NCI-H1092 treated with DMSO at 0.1 percent for 48 hours (cell line): Measurements from ENCODE around the gene TRIO.
"Not testable (repeated sequence)": the region's sequence is repeated elsewhere in the genome, so short reads cannot be mapped to it uniquely, and the experiment has no call there.

Experiments used
- DNase-seq: peaks from one replicate; lab custom pipeline; 2025; lab: John Stamatoyannopoulos, UW

Gene TRIO

GRCh38 chr5:14142827-14143545 lies at the start of gene TRIO:
TRIO (plus strand) TSS chr5:14143342; CDS start chr5:14143726, 384 bp downstream.
- peak; percentile 93 for DNase-seq

GRCh38 chr5:14097380-14097779 lies 45.8 kb upstream of the TRIO start:
- DNase-seq, result not testable (repeated sequence)

- DNase-seq, result no peak
These were observed 45.1 kb upstream of the TRIO start for GRCh38 chr5:14097998-14098471.

DNA sequence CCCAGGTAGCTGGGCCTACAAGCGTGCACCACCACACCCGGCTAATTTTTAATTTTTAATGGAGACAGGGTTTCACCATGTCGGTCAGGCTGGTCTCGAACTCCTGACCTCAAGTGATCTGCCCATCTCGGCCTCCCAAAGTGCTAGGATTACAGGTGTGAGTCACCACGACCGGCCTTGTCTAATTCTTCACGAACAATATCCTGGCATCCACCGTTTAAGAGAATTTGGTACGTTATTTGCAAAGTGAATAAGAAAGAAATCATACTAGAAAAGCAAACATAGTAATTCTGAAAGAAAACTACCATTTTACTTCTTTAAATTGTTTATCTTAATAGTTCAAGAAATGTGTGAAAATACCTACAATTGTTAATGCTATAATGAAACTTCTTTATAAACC lies 42.9 kb upstream of the TRIO start:
- DNase-seq, result no peak

DNA sequence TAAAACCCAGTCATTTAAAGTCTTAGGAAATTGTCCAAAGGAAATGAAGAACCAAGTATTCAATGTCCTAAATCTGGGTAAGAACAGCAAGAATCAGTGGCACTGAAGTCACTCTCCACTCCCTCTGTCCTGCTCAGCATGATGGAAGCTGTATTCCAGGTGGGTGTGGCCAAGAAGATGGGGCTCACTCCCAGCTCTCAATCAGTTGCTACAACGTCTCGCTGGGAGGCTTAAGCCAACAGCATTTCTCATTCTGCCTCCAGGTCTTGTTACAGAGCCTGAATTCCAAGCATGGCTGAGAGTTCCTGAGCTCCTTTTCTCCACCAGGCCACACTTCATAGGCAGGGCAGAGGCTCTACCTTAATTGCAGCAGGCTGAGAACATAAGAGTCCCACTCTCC lies 41.2 kb upstream of the TRIO start:
- DNase-seq, result no peak

DNA sequence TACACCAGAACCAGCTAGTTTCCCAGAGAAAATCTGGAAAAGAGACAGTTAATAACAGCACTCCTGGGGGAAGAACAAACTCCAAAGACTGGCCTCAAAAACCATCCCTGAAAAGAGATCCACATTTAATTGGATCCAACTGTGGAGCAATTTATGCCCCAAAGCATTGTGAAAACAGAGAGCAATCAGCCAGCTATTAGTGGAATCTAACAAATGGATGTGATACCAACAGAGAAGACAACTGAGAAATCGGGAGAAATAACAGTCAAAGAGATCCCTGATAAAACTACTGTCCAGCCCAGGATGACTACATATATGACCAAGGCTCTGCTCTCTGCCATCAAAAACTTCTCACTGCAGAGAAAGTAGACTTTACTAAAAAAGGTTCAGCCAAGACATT lies 40.5 kb upstream of the TRIO start:
- no peak for DNase-seq

- DNase-seq, result peak; percentile 11
These were observed 37.3 kb upstream of the TRIO start for GRCh38 chr5:14105718-14106410.

- no peak for DNase-seq
These were observed 35.6 kb upstream of the TRIO start for GRCh38 chr5:14107536-14107935.

GRCh38 chr5:14108170-14108996 lies 34.8 kb upstream of the TRIO start:
- peak; percentile 57 for DNase-seq

DNA sequence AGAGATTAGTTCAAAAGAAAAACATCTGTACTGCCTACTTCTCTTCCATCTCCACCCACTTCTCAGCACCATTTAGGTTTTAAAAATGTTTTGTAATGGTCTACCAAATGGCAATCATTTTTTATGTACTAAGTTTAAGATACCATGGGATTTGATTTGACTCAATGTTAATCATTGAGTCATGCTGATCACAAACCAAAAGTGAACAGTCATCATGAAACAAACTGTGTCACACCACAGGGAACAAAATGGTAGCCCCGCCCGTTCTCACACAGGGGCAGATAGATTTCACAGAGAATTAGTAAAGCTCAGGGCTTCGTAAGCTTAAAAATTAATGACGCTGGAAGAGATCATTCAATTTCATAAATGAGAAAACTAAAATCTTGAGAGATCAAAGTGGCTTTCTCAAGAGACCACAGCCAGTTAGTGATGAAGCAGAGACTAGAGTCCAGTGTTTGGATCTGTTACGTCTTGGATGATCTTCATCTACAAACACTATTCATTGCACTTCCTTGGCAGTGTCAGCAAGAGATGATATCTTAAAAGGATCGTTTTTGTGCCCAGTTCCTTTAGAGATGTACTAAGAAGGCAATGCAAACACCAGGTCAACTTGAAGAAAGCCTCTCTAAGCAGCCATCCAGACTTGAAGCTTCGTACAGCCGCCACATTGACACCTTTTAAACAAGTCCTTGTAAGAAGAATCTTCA lies 33.9 kb upstream of the TRIO start:
- DNase-seq, result no peak

DNA sequence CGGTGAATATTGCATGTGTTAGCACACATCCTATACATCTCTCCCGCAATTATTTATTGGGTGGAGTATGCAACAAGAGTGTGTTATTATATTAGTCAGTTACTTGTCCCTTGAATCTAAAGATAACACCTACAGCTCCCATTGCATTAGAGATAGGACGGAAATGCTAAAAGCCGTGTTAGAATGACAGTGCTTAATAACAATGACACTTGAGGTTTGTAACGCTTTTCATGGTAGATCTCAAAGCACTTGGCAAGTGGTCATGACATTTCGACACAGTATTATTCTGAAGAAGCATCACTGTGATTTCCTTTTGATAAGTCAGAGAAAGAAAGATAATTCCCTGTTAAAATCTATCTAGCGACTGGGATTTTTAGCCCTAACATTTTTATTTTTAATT lies 33.4 kb upstream of the TRIO start:
- no peak for DNase-seq

DNA sequence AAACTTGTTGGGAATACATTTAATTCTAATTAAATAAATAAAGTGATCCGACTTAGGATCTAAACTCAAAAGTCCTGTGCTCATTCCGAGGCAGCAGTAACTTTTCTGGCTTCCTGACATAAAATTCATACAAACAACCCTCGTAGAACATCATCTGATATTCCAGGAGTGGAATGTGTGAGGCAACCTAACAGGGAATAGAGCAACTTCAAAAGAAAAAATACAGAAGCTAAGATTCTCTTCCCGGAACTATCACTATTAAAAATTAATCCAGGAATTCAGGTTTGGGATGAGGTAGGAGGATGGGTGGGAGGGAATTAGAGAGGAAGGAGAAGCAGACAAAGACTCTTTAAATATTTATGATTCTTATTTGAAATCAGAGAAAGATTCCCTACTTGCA lies 32.9 kb upstream of the TRIO start:
- no peak for DNase-seq

GRCh38 chr5:14110680-14111079 lies 32.5 kb upstream of the TRIO start:
- no peak for DNase-seq

DNA sequence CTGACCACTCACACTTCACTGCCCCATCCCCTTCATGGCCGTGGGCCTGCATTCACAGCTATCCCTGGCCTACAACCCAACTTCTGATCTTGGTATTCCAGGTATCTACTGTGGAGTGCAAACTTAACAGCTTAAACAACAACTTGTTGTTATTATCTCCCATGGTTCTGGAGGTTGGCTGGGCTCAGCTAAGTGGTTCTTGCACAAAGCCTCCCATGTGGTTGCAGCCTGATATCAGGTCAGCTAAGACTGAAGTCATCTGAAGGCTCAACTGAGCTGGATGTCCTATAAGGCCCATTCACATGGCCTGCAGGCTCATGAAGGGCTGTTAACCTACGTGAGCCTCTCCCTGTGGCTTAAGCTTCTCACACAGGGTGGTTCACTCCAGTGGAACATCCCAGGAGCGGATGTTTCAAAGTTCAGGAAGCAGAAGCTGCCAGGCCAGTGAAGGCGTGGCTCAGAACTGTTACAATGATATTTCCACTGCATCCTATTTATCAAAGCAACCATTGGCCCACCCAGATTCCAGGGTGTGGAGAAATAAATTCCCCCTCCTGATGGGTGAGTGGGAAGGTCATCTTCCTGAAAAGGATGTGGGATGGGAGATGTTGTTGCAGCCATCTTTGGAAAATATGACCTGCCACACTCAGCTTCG lies 30.0 kb upstream of the TRIO start:
- no peak for DNase-seq

- no peak for DNase-seq
These were observed 28.4 kb upstream of the TRIO start for GRCh38 chr5:14114615-14115251.

DNA sequence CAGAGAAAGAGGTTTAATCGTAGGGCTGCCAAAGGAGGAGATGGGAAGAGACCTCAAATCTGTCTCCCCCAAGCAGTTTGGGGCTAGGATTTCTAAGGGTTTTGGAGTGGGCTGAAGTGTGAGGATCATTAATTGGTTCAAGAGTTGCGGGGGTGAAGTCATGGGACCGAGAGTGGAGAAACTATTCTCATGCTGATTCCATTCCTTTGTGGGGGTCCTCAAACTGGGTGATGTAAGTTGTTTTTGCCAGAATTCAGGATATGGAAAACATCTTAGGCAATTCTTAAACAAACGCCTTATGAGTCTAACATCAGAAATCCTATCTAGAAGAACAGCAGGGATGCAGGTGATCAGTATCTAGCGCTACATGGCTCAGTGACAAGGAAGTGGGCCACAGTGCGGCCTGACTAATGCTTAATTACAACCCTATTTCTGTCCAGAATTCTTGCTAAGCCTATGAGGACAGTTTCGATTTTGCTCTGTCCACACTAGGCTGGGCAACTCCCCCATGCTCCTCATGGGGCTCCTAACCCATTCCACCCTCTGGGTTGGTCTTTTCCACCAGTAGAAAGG lies 27.7 kb upstream of the TRIO start:
- no peak for DNase-seq

- DNase-seq, result no peak
These were observed 24.4 kb upstream of the TRIO start for GRCh38 chr5:14118551-14119320.

DNA sequence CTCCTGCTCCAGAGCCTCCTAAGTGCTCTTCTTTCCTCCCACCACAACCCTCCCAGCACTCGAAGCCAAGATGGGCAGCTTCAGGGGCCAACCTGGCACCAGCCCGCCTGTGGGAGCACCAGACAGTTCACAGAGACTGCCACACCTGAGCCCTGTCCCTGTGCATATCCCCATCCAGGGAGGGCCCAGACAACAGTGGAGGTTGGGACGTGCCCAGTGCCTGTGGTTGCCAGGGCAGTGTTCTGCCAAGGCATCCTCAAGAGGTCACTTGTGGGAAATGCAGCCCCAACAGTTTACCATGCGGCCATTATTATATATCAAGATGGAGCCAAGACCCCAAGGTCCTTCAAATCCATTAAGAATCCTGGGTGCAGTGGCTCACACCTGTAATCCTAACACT lies 23.0 kb upstream of the TRIO start:
- DNase-seq, result no peak

GRCh38 chr5:14121552-14121951 lies 21.6 kb upstream of the TRIO start:
- no peak for DNase-seq

DNA sequence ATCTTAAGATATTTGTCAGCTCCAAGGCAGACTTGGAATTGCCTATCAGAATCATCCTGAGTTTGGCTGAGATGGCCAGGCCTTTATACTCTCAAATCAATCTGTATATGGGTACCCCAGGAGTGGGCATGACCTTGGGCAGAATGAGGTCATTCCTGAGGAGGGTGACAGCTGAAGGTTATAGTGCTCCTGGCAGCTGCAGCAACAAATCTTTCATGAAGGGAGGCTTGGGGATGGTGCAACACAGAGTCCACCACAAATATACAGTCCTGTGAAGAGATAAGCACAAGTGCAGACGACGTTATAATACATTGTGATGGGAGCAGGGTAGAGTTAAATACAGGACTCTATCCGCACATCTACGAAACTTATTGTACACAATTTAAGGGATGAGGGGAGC lies 21.1 kb upstream of the TRIO start:
- no peak for DNase-seq
